HepG2 (cell line): ENCODE data around the gene ZIM2. TPM values are rescaled to one million over a fixed set of nuclear protein-coding genes. Genes with fewer than 3 reads are reported as not detected.
A peak's percentile ranks its signal among the peaks of the same experiment; 100 is the strongest.

Experiments used
- ATAC-seq: fragments of 200-7000 bp; cut with Tn5 transposase; 3 replicates; pipeline ENCODE4 v1.9.1; 2020; ENCODE audit warnings: mild to moderate bottlenecking, moderate library complexity
- BruUV-seq: library from RNA; stranded (reverse); fragments of 400-500 nt; replicated peaks from 2 replicates; lab custom pipeline; 2021; lab: Mats Ljungman, UMichigan
- CTCF ChIA-PET: fragments of 300-600 bp; formaldehyde crosslinking; extraction: SDS; loops from one replicate; lab custom pipeline; 2021; ENCODE audit warnings: low total read pairs, inconsistent platforms, low intra/inter-chr PET ratio; lab: Yijun Ruan, JAX
- POLR2A ChIA-PET: fragments of 350-600 bp; sonication (Branson Sonifier 250); formaldehyde crosslinking; loops from one replicate; lab custom pipeline; 2020; ENCODE audit warnings: antibody characterized with exemption, inconsistent platforms; lab: Yijun Ruan, JAX
- DNase-seq: peaks from one replicate; pipeline ENCODE4 v3.0.0-alpha.2; 2015; ENCODE audit warnings: low spot score
- FAIRE-seq: peaks from 3 replicates; lab custom pipeline; 2011; peaks lifted over from hg19 to GRCh38; lab: Jason Lieb, UNC
- H2AFZ ChIP-seq: one replicate; pipeline ENCODE4 v1.6.1; 2011; ENCODE audit warnings: low read length, inconsistent platforms
- H3K27ac ChIP-seq: fragments of 300-600 bp; 3 replicates; pipeline ENCODE4 v1.8.0; 2011; ENCODE audit warnings: mixed run types, mild to moderate bottlenecking, mixed read lengths, low read length, inconsistent platforms; ENCODE audit not compliant: insufficient read depth; ENCODE audit errors: extremely low read length
- H3K27me3 ChIP-seq, 2 experiments: fragments of 200-600 bp in 1 of 2; 2 replicates in 1 of 2; 3 replicates in 1 of 2; pipeline versions ENCODE4 v1.6.0 to v1.8.0; 2011; ENCODE audit warnings: low read length in 2 of 2, mild to moderate bottlenecking in 2 of 2, moderate library complexity in 2 of 2, inconsistent platforms in 1 of 2; ENCODE audit not compliant: insufficient read depth in 2 of 2, control insufficient read depth in 1 of 2
- H3K36me3 ChIP-seq, 2 experiments: fragments of 200-600 bp in 1 of 2; replicated peaks in 1 of 2; 2 replicates in 1 of 2; 3 replicates in 1 of 2; pipeline versions ENCODE4 v1.5.1 to v1.8.0; 2011; ENCODE audit warnings: low read length in 2 of 2, inconsistent platforms in 1 of 2; ENCODE audit not compliant: insufficient read depth in 2 of 2, control insufficient read depth in 1 of 2
- H3K4me1 ChIP-seq: 2 replicates; pipeline ENCODE4 v1.5.1; 2012; ENCODE audit warnings: low read length, inconsistent platforms; ENCODE audit not compliant: insufficient read depth
- H3K4me2 ChIP-seq: 2 replicates; pipeline ENCODE4 v1.6.0; 2011; ENCODE audit warnings: low read depth, low read length, inconsistent platforms
- H3K4me3 ChIP-seq, 3 experiments: fragments of 200-600 bp in 1 of 3; sonication (generic), shearing (Covaris generic) in 1 of 3; replicated peaks in 1 of 3; 2 replicates each; pipeline ENCODE4 v1.5.1; 2011 to 2016; ENCODE audit warnings: low read length in 3 of 3, inconsistent platforms in 2 of 3, low read depth in 2 of 3, mild to moderate bottlenecking in 2 of 3, control low read depth in 1 of 3, mixed read lengths in 1 of 3; ENCODE audit not compliant: insufficient read depth in 1 of 3
- H3K79me2 ChIP-seq: one replicate; pipeline ENCODE4 v1.6.1; 2011; ENCODE audit warnings: low read length, inconsistent platforms; ENCODE audit not compliant: insufficient read depth
- H3K9ac ChIP-seq: 2 replicates; pipeline ENCODE4 v1.6.0; 2011; ENCODE audit warnings: mild to moderate bottlenecking, low read depth, low read length, inconsistent platforms; ENCODE audit not compliant: insufficient read depth
- H3K9me3 ChIP-seq: 2 replicates; pipeline ENCODE4 v1.5.1; 2012; ENCODE audit warnings: mild to moderate bottlenecking, low read length
- H4K20me1 ChIP-seq: 2 replicates; pipeline ENCODE4 v1.6.0; 2011; ENCODE audit warnings: inconsistent platforms, mild to moderate bottlenecking, low read length, moderate library complexity; ENCODE audit not compliant: insufficient read depth
- CEBPB ChIP-seq: IDR thresholded peaks from 2 replicates; pipeline ENCODE4 v1.6.1; 2011; ENCODE audit warnings: low read depth, low read length, improper control_type of control experiment, borderline replicate concordance
- LCORL ChIP-seq, 2 experiments: fragments of 450-650 bp in 1 of 2; sonication (generic) in 1 of 2; formaldehyde crosslinking in 1 of 2; IDR thresholded peaks; 2 replicates each; pipeline versions ENCODE4 v1.5.0 to v1.6.1; 2017 to 2020; ENCODE audit warnings: antibody characterized with exemption in 1 of 2, missing genetic modification reagents in 1 of 2
- MIER3 ChIP-seq: IDR thresholded peaks from 2 replicates; pipeline ENCODE4 v1.6.1; 2016; ENCODE audit warnings: missing compliant biosample characterization, borderline replicate concordance
- MXI1 ChIP-seq: IDR thresholded peaks from 3 replicates; pipeline ENCODE4 v1.6.1; 2012; ENCODE audit warnings: low read depth, low read length, inconsistent platforms, borderline replicate concordance
- RBM22 ChIP-seq: fragments of 200-400 bp; formaldehyde crosslinking; optimal IDR thresholded peaks from 2 replicates; pipeline ENCODE3; 2017; ENCODE audit warnings: mild to moderate bottlenecking, low read length, moderate library complexity
- SIX4 ChIP-seq: sonication (generic); formaldehyde crosslinking; IDR thresholded peaks from 2 replicates; pipeline ENCODE4 v1.4.0; 2020; ENCODE audit warnings: missing genetic modification reagents
- SRSF1 ChIP-seq: fragments of 200-400 bp; formaldehyde crosslinking; optimal IDR thresholded peaks from 2 replicates; pipeline ENCODE3; 2017; ENCODE audit warnings: mild to moderate bottlenecking, low read depth, low read length, moderate library complexity
- TBL1XR1 ChIP-seq: fragments of 150-350 bp; IDR thresholded peaks from 2 replicates; pipeline ENCODE4 v1.6.1; 2014; ENCODE audit warnings: borderline replicate concordance, low read length; ENCODE audit not compliant: partially characterized antibody
- USF2 ChIP-seq, 2 experiments: sonication (generic) in 1 of 2; formaldehyde crosslinking in 1 of 2; IDR thresholded peaks; 2 replicates each; pipeline versions ENCODE4 v1.5.1 to v1.6.1; 2011 to 2020; ENCODE audit warnings: borderline replicate concordance in 1 of 2, low read depth in 1 of 2, low read length in 1 of 2, mild to moderate bottlenecking in 1 of 2, missing genetic modification reagents in 1 of 2, moderate library complexity in 1 of 2
- ZNF704 ChIP-seq: sonication (generic); formaldehyde crosslinking; IDR thresholded peaks from 2 replicates; pipeline ENCODE4 v1.8.1; 2023; ENCODE audit warnings: mild to moderate bottlenecking, inconsistent platforms, moderate library complexity, missing genetic modification reagents, borderline replicate concordance
- ZNF709 ChIP-seq: sonication (generic); formaldehyde crosslinking; IDR thresholded peaks from 2 replicates; pipeline ENCODE4 v1.5.0; 2020; ENCODE audit warnings: mild to moderate bottlenecking, missing genetic modification reagents
- ZNF710 ChIP-seq: sonication (generic); formaldehyde crosslinking; IDR thresholded peaks from 2 replicates; pipeline ENCODE4 v1.5.0; 2020; ENCODE audit warnings: mild to moderate bottlenecking, missing genetic modification reagents, borderline replicate concordance
- ZNF768 ChIP-seq: sonication (generic); formaldehyde crosslinking; IDR thresholded peaks from 2 replicates; pipeline ENCODE4 v1.4.0; 2020; ENCODE audit warnings: missing genetic modification reagents
- WGBS: methylation state at CpG from one replicate; pipeline ENCODE4 v1.1.6; 2017; ENCODE audit warnings: low lambda C conversion rate; 5-methylcytosine and 5-hydroxymethylcytosine counted together
- in situ Hi-C: cut with HindIII; loops from 2 replicates; pipeline ENCODE4 v1.10.0; 2017; ENCODE audit warnings: low pct_unique_long_range_greater_than_20kb; ENCODE audit not compliant: extremely low pct_ligation_motif_present
- intact Hi-C: fragments of 100-400 bp; cut with micrococcal nuclease; formaldehyde crosslinking; loops from one replicate; pipeline ENCODE4 v1.10.0; 2022; ENCODE audit not compliant: unreplicated experiment
- polyA plus RNA-seq, 8 experiments: library from polyadenylated mRNA; depleted of rRNA in 3 of 8; stranded (reverse) in 7 of 8; unstranded in 1 of 8; fragments of >200 nt; fragmentation: Illumina TruSeq in 4 of 8; extraction: Trizol in 4 of 8; gene quantifications; 2 replicates each; pipeline versions ENCODE4 v1.2.1 to v1.2.3, GENCODE V29; 2011 to 2016; ENCODE audit warnings: low read depth in 4 of 8, missing spikeins in 1 of 8, mixed read lengths in 1 of 8; ENCODE audit not compliant: insufficient read depth in 1 of 8
- total RNA-seq, 5 experiments: library from RNA; depleted of rRNA; stranded (reverse); fragments of >200 nt; fragmentation: Illumina TruSeq; extraction: Trizol; gene quantifications; 2 replicates each; pipeline ENCODE4 v1.2.3, GENCODE V29; 2016; ENCODE audit warnings: low read depth in 1 of 5

ZIM2 gene
- total and polyA plus RNA-seq, 2 of the 13 experiments (the other 11 are each of a cell fraction or from before 2014, with no cell fraction given), result 7.2 to 10.3 TPM

- TF ChIP-seq SRSF1 (peak; percentile 59), RBM22 (peak; percentile 86), ZNF768 (no peak), ZNF709 (0 out of 2 replicates have a peak, but pooled peaks have one; percentile 4), LCORL (IDR thresholded peaks at IDR 0.05) (no peak), LCORL (CRISPR knock-in tag; IDR thresholded peaks at IDR 0.05) (no peak)
These were observed 1.4 kb downstream of the ZIM2 start (continued) for GRCh38 chr19:56838909-56839651.

- intact Hi-C loops (no loop called here), in situ Hi-C loops (loop anchor here (10.0 kb wide), 1 partner anchor 227 kb away; no protein-coding TSS in a partner anchor)
- 64% methylated on average over 24 of the region's 44 CpGs for WGBS
- Histone ChIP-seq H3K36me3 (peaks cover 7 to 31% of the 10 kb centered on the region in 2 experiments), H3K4me3 (peak overlapping the region; percentile 53 to 96 (median 84)), H4K20me1 (peaks cover 66% of the 10 kb centered on the region), H3K79me2 (peaks cover 94% of the 10 kb centered on the region), H3K27ac (peak overlapping the region; percentile 62), H2AFZ (no peak overlapping the region), H3K4me2 (peak overlapping the region; percentile 67), H3K9me3 (no peaks in the 10 kb centered on the region), H3K27me3 (no peaks in the 10 kb centered on the region), H3K9ac (peak overlapping the region; percentile 93), H3K4me1 (peaks cover 49% of the 10 kb centered on the region)
- ATAC-seq (peak; percentile 67), FAIRE-seq (no peak), DNase-seq (peak; percentile 67)
- ChIA-PET CTCF (no interaction called here), POLR2A (interaction anchor here (1.2 to 5.1 kb wide), 8 partner anchors 25 to 230 kb away, joined by 3 to 52 read pairs (median 12); no protein-coding TSS in a partner anchor)
- no TSS peak for BruUV-seq
- TF ChIP-seq USF2 (IDR thresholded peaks at IDR 0.05; ENCODE audit: low read depth, low read length), result peak; percentile 12; the same call in 1 of the 2 replicates
- TF ChIP-seq USF2 (CRISPR knock-in tag; IDR thresholded peaks at IDR 0.05; ENCODE audit: borderline replicate concordance), result peak; percentile 6; the same call in 1 of the 2 replicates
- TF ChIP-seq ZNF710 (CRISPR knock-in tag), result 0 out of 2 replicates have a peak, but pooled peaks have one; percentile 18
- TF ChIP-seq CEBPB, result peak; percentile 48; the same call in 1 of the 2 replicates
- peak; percentile 11; the same call in 1 of the 3 replicates for TF ChIP-seq MXI1
- TF ChIP-seq TBL1XR1, result peak; percentile 28
- TF ChIP-seq SIX4 (CRISPR knock-in tag), result 0 out of 2 replicates have a peak, but pooled peaks have one; percentile 18
- TF ChIP-seq MIER3 (CRISPR knock-in tag), result 0 out of 2 replicates have a peak, but pooled peaks have one; percentile 23
- TF ChIP-seq ZNF704 (CRISPR knock-in tag), result 0 out of 2 replicates have a peak, but pooled peaks have one; percentile 17
These were observed 2.3 kb downstream of the ZIM2 start for GRCh38 chr19:56838024-56838908.
